ENCODE results near the gene CADPS.

GRCh38 chr3:62433396-62433795 lies 441.8 kb downstream of the CADPS start:
- TF ChIP-seq CTCF (conservative IDR thresholded peaks at IDR 0.05; ENCODE audit: low read length) (no peak), EZH2phosphoT487 (IDR thresholded peaks at IDR 0.05; ENCODE audit: borderline replicate concordance) (no peak)

Data from Loucy (cell line).